Fibroblast of mammary gland (primary cell): ENCODE data around the gene MRPL45.

Experiments used
- DNase-seq: peaks from one replicate; pipeline ENCODE4 v3.0.0-alpha.2; 2010; ENCODE audit warnings: low read depth
- H3K4me3 ChIP-seq: 2 replicates; pipeline ENCODE4 v1.5.1; 2011; ENCODE audit warnings: low read depth, mild to moderate bottlenecking, low read length, moderate library complexity; ENCODE audit not compliant: control insufficient read depth
- TF ChIP-seq, protein P1 (sequence below): conservative IDR thresholded peaks from 2 replicates; pipeline ENCODE4 v1.5.1; 2011; ENCODE audit warnings: low read depth, low read length, inconsistent platforms; ENCODE audit not compliant: control insufficient read depth, insufficient read depth

Gene MRPL45

DNA sequence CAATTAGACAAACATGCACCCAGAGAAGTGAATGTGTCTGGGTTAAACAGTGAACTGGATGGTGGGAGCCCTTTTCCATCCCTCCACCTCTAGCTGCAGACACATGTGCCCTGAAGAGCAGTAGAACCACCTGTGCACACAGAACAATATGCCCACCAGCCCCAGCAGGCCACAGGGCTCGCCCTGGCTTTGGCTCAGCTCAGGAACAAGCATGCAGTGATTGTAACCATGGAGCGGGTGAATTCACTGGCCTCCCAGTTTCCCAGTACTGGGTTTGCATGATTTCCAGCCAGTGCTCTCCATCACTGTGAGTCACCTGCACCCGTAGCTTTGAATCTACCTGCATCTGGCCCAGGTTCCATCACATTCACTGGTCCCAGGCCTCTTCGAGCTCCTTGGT lies 41.6 kb downstream of the MRPL45 start:
- DNase-seq = no peak
- TF ChIP-seq, protein P1, sequence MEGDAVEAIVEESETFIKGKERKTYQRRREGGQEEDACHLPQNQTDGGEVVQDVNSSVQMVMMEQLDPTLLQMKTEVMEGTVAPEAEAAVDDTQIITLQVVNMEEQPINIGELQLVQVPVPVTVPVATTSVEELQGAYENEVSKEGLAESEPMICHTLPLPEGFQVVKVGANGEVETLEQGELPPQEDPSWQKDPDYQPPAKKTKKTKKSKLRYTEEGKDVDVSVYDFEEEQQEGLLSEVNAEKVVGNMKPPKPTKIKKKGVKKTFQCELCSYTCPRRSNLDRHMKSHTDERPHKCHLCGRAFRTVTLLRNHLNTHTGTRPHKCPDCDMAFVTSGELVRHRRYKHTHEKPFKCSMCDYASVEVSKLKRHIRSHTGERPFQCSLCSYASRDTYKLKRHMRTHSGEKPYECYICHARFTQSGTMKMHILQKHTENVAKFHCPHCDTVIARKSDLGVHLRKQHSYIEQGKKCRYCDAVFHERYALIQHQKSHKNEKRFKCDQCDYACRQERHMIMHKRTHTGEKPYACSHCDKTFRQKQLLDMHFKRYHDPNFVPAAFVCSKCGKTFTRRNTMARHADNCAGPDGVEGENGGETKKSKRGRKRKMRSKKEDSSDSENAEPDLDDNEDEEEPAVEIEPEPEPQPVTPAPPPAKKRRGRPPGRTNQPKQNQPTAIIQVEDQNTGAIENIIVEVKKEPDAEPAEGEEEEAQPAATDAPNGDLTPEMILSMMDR = no peak
- H3K4me3 ChIP-seq = no peak overlapping the region

DNA sequence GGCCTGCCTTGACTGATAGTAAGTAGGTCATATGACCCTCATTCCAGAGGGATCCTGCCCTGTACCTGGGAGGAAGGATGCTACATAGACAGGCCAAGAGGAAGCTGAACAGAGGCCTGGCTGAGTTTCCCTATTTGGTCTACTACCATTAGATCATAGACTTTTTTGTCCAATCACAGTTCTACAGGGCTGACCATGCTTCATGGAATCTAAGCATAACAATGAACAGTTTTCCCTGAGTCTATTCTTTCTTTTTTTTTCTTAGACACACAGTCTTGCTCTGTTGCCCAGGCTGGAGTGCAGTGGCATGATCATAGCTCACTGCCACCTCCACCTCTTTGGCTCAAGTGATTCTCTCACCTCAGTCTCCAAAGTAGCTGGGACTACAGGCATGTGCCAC lies 42.9 kb downstream of the MRPL45 start:
- TF ChIP-seq, protein P1 = no peak

DNA sequence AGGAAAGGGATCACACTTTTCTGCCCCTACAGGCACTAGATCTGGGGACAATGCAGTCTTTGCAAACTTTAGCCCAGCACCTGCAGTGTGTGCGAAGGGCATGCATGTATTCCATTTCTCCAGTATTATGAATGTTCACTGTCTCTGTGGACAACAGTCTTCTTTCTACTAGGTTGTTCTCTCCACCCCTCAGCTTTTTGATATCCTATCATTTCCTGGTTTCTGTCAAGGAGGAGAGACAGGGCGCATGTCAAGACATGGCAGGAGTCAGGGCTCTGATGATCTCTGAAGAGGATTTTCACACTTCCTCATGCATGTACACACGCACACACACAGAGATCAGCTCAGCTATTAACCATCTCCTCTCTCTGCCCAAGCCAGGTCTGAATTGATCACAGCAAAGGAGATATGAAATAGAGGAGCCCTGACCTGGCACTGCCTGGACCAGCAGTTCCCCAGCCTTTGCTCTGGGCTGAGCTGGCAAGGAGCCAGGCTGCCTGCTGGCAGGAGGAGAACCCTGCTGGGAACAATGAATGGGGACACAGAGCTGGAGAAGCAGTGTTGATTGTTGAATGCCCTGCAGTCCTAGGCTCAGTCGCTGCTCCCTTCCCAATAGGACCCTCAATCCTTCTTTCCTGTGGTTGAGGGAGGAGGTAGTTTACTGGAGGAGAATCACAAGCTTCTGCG lies 44.2 kb downstream of the MRPL45 start:
- no peak for DNase-seq
- no peak overlapping the region for H3K4me3 ChIP-seq
- TF ChIP-seq, protein P1 = no peak

More for the DNA sequence above, 42.9 kb downstream of the MRPL45 start:
- DNase-seq = no peak
- no peak overlapping the region for H3K4me3 ChIP-seq

DNA sequence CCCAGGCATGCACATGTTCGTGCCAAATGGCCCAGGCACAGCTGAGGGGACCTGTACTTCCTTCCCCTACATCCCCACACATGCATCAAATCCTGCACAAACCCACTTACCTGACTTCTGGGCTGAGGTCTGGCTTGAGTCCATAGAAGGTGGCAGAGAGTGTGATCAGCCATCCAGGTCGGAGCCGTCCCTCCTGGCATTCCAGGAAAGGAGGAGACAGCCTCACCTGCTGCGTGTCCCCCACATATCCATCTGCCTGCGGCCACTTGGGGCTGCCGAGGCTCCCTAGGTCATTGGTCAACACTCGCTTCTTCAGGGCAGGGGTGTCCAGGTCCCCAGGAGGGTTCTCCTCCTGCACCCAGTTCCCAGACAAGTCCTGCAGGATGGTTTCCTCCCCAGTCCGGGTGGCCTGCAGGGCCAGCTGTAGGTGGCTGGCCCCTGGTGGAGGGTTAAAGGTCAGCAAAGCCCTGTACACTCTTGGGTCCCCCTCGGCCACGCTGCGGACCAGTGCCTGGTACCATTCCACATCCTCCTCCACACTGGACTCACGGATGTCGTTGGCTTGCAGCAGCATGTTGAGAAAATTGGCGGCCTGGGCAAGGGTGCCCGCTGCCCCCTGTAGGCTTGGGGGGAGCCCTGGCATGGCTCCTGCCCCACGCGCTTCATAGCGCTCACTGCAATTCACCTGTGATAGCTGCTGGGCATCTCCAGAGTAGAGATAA lies 46.1 kb downstream of the MRPL45 start:
- no peak for DNase-seq
- TF ChIP-seq, protein P1 = no peak

DNA sequence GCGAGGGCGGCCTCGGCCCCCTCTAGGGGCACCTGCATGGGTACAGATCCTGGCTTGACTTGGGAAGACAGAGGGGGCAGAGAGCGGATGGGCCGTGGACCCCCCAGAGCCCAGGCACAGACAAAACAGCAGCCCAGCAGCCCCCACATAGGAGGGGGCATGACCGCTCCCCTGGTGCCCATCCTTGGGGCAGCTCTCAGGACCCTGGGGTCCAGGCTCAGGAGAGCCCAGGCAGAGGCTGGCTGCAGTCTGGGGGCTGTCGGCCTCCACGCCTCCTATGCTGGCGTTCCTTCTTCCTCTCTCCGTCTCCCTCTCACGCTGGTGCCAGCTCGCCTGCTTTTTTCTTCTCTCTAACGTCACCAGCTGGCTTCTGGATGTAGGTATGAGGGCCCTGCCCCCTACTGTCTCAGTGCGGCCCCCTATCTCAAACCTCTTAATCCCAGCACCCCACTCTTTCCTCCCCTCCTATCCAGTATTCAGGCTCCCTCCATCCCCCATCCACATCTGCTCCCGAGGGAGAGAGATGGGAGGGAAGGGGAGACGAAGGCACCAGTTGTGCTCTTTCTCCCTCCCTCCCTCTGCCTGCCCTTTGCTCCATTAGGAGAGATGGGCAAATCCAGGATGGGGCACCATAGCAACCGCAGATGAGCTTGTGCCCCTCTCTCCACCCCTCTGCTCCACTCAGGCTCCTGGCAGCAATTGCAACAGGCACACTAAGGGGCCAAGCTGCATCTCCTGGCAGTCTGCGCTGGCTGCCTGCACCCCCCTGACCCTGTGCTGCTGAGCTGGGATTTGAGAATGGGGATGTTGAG lies 46.8 kb downstream of the MRPL45 start, which contains the start of gene GPR179:
GPR179 (minus strand) TSS at position 349 of the 812 bp plus-strand sequence; CDS start at position 182, 167 bp downstream.
- H3K4me3 ChIP-seq = no peak within 1 kb of the TSS
- DNase-seq = no peak
- TF ChIP-seq, protein P1 = no peak

More for the DNA sequence above, 46.1 kb downstream of the MRPL45 start:
- H3K4me3 ChIP-seq = no peak overlapping the region

DNA sequence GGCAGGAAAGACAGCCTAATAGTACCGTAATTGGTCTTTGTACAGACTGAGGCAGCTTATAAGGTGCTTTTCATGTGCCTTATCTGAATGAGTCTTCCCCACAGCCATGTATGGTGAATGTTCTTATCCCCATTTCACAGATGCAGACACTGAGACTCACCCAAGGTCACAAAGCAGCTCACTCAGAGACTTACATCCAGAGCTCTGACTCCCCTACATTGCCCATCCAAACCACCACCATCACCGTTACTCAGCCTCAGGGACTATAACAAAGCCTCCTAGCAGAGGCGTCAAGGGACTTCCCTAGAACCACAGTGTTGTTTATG lies 47.4 kb downstream of the MRPL45 start:
- no peak overlapping the region for H3K4me3 ChIP-seq
- TF ChIP-seq, protein P1 = no peak
- DNase-seq = no peak
